ENCODE data around the gene ARPP19. TPM values are rescaled to one million over a fixed set of nuclear protein-coding genes. Genes with fewer than 3 reads are reported as not detected.
"Not testable (repeated sequence)": the region's sequence is repeated elsewhere in the genome, so short reads cannot be mapped to it uniquely, and the experiment has no call there.

The ARPP19 gene
- polyA plus RNA-seq, 1 experiment: 29.3 TPM

- no peak overlapping the region for H3K4me3 ChIP-seq (ENCODE audit: low read depth, low read length)
- CTCF ChIA-PET: interaction anchor here (1.3 kb wide), 1 partner anchor 9 kb away, joined by 7 read pairs; no protein-coding TSS in a partner anchor
- peaks cover 2% of the 10 kb centered on the region; the same call in 1 of the 2 replicates for H3K36me3 ChIP-seq (ENCODE audit: control insufficient read depth, insufficient read depth, low read length)
- DNase-seq (ENCODE audit: low read depth): no peak
- POLR2A ChIA-PET: no interaction called here
- H3K27me3 ChIP-seq (ENCODE audit: control insufficient read depth, insufficient read depth, low read length): no peaks in the 10 kb centered on the region
- TF ChIP-seq CTCF (IDR thresholded peaks at IDR 0.05; ENCODE audit: insufficient read depth, low read depth, low read length): no peak
Measured at GRCh38 chr15:52579852-52580251, 11.0 kb upstream of the ARPP19 start.

DNA sequence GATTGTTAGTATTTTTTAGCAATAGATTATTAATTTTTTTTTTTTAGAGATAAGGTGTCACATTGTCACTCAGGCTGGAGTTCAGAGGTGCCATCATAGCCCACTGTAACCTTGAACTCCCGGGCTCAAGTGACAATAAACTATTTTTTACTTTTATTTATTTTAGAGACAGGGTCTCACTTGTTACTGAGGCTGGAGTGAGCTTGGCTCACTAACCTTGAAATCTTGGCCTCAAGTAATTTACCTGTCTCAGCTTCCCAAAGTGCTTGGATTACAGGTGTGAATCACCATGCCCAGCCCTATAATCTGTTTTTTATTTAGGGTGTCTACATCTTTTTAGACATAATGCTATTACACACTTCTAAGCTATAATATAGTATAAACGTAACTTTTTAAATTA, 7.9 kb upstream of the ARPP19 start:
- no peak for TF ChIP-seq CTCF (IDR thresholded peaks at IDR 0.05; ENCODE audit: insufficient read depth, low read depth, low read length)
- no peak overlapping the region for H3K4me3 ChIP-seq (ENCODE audit: low read depth, low read length)
- DNase-seq (ENCODE audit: low read depth): no peak
- POLR2A ChIA-PET: no interaction called here
- no peaks in the 10 kb centered on the region for H3K27me3 ChIP-seq (ENCODE audit: control insufficient read depth, insufficient read depth, low read length)
- H3K36me3 ChIP-seq (ENCODE audit: control insufficient read depth, insufficient read depth, low read length): no peaks in the 10 kb centered on the region
- CTCF ChIA-PET: no interaction called here

GRCh38 chr15:52575573-52575972, 6.7 kb upstream of the ARPP19 start:
- H3K4me3 ChIP-seq (ENCODE audit: low read depth, low read length); CTCF ChIA-PET; H3K27me3 ChIP-seq (ENCODE audit: control insufficient read depth, insufficient read depth, low read length); DNase-seq (ENCODE audit: low read depth); H3K36me3 ChIP-seq (ENCODE audit: control insufficient read depth, insufficient read depth, low read length): not testable (repeated sequence)
- POLR2A ChIA-PET: interaction anchor here (0.7 kb wide), 1 partner anchor 314 kb away, joined by 10 read pairs; no protein-coding TSS in a partner anchor

- H3K36me3 ChIP-seq (ENCODE audit: control insufficient read depth, insufficient read depth, low read length): no peaks in the 10 kb centered on the region
- ChIA-PET CTCF (no interaction called here), POLR2A (interaction anchor here (0.7 kb wide), 1 partner anchor 313 kb away, joined by 10 read pairs; no protein-coding TSS in a partner anchor)
- no peaks in the 10 kb centered on the region for H3K27me3 ChIP-seq (ENCODE audit: control insufficient read depth, insufficient read depth, low read length)
- no peak for TF ChIP-seq CTCF (IDR thresholded peaks at IDR 0.05; ENCODE audit: insufficient read depth, low read depth, low read length)
- no peak overlapping the region for H3K4me3 ChIP-seq (ENCODE audit: low read depth, low read length)
- DNase-seq (ENCODE audit: low read depth): no peak
Measured at GRCh38 chr15:52575072-52575471, 6.2 kb upstream of the ARPP19 start.

DNA sequence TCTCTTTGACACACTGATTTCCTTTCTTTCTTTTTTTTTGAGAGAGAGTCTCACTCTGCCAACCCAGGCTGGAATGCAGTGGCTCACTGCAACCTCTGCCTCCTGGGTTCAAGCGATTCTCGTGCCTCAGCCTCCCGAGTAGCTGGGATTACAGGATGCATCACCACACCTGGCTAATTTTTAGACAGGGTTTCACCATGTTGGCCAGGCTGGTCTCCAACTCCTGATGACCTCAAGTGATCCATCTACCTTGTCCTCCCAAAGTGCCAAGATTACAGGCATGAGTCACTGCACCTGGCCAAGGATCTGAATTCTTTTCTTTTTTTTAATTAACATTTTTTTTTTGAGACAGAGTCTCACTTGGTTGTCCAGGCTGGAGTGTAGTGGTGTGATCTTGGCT, 5.8 kb upstream of the ARPP19 start:
- POLR2A ChIA-PET; H3K27me3 ChIP-seq (ENCODE audit: control insufficient read depth, insufficient read depth, low read length); H3K36me3 ChIP-seq (ENCODE audit: control insufficient read depth, insufficient read depth, low read length); H3K4me3 ChIP-seq (ENCODE audit: low read depth, low read length); DNase-seq (ENCODE audit: low read depth); CTCF ChIA-PET: not testable (repeated sequence)

DNA sequence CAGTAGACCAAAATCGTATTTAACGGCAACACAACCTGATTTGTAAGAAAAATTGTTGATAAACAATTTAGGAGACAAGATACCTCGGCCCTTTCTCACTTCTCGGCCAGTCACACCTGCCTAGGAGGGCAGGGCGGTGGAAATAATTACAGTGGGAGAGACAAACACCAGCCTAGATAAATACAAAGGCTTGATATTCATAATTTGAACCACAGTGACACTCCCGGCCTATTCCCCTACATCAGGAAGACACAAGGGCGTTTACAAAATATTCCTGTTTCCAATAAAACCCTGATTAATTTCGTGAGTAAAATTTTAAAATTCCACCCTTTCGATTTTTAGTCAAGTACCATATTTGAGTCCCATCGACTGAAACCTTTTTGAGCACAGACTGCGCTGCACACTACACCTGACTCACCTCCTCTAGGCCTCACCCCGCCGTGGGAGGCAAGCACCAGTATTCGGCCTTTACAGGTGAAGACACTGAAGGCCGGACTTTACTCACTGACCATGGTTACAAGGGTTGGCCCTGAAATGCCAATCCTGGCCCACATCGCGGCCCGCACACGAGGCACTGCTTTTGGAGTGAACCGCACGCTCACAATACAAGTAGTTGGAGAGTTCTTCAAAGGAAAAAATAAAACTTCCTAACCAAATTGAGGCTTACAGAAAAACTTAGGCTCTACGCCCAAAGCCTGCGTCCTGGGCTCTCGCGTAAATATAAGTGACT, 794 bp downstream of the ARPP19 start:
- no peak for TF ChIP-seq CTCF (IDR thresholded peaks at IDR 0.05; ENCODE audit: insufficient read depth, low read depth, low read length)
- Histone ChIP-seq H3K36me3 (ENCODE audit: control insufficient read depth, insufficient read depth, low read length) (no peaks in the 10 kb centered on the region), H3K27me3 (ENCODE audit: control insufficient read depth, insufficient read depth, low read length) (no peaks in the 10 kb centered on the region), H3K4me3 (ENCODE audit: low read depth, low read length) (peak overlapping the region; percentile 53)
- CTCF ChIA-PET: no interaction called here
- POLR2A ChIA-PET: no interaction called here
- DNase-seq (ENCODE audit: low read depth): peak; percentile 3

All from BJ (cell line).